ENCODE data around the gene NAV3.
"Not testable (repeated sequence)": the region's sequence is repeated elsewhere in the genome, so short reads cannot be mapped to it uniquely, and the experiment has no call there.

Gene NAV3

DNA sequence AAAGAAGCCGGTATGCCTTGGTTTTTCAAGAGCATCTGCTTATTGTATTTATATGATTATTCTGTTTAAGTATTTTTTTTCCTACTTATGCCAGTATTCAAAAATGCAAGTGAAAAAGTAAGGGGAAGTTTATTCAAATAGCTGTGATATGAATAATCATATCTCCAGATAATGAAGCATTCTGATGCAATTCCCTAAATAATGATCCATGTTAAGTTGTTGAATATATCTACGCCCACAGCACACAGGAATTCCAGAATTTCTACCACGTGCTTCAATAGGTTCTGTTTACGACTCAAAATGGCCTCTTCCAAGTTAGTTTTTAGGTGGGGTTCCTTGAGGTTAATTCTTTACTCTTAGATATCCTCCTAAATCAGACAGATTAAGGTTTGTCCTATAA, 208.3 kb downstream of the NAV3 start:
- no peak for DNase-seq (ENCODE audit: low read depth in 2 of 3, low spot score in 2 of 3)

DNA sequence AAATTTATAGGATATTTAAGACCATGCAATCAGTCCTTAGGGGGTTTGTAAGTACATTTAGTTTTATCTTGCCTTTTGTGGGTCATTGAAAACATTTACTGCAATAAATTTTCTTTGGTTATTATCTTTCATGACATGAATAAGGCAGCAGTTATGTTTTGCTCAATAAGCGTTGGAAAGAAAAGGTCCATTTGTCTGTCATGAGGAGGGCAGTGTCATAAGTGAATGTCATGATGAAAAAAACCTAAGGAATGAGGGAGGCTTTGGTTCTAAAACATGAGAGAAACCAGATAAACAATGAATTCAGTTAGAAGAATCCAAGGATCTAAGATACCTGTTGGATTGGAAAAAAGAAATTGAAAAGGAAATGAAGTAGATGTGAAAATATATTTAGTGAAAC, 209.4 kb downstream of the NAV3 start:
- DNase-seq (ENCODE audit: low read depth in 2 of 3, low spot score in 2 of 3): no peak

DNA sequence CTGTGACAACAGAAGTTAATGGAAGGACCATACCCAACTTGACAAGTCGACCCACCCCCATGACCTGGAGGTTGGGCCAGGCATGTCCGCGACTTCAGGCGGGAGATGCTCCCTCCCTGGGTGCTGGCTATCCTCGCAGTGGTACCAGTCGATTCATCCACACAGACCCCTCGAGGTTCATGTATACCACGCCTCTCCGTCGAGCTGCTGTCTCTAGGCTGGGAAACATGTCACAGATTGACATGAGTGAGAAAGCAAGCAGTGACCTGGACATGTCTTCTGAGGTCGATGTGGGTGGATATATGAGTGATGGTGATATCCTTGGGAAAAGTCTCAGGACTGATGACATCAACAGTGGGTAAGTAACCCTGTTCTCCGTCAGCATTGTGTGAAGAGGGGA, 220.1 kb downstream of the NAV3 start:
- no peak for DNase-seq (ENCODE audit: low read depth in 2 of 3, low spot score in 2 of 3)

DNA sequence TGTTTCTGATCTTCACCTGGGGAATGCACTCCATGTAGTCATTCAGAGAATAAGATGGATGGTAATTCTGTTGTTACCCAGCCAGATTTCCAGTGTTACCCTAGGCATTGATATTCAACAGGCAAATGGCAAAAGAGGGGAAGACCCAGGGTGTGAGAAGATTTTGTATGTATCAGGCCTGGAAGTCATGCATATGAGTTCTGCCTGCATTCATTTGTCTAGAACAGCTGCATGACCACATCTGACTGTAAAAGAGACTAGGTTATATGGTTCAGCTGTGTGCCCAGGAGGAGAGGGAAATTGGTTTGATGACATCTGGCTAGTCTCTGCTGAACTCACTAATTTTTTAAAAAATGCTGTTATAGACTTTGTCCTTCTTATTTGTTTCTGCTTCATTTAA, 224.9 kb downstream of the NAV3 start:
- DNase-seq (ENCODE audit: low read depth in 2 of 3, low spot score in 2 of 3): no peak

DNA sequence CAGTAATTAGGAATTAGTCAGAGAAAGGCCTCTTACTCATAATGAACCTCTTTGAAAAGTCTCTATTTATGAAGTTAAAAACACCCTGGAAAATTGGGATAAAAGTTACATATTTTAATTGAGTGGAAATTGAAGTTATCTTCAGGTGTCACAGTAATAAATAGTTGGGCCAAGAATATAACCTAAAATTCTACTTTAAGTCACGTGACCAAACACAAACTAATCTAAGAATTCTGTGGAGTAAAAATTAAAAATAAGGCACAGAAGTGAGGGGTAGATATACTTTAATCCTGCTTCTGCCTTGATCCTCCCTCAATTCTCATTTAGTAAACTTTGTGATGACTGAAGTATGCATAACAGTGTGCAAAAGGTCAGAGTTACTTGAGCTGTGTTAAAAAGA, 226.4 kb downstream of the NAV3 start:
- no peak for DNase-seq (ENCODE audit: low read depth in 2 of 3, low spot score in 2 of 3)

DNA sequence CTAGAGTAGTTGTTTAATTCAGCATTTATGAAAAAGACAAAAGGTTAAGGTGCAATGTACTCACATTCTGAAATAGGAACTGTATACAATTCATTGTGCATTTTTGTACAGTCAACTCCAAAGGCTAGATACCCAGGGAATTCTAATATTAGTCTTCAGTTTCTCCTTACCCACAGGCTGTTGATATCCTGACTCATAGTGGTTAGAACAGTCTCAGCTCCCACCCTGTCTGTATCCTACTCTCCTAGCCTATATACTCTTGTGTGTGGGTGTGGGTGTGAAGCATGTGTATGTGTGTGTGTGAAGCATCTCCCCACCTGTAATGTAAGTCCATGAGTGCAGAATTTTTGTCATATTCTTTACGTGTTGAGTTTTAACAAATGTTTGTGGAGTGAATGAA, 229.5 kb downstream of the NAV3 start:
- no peak for DNase-seq (ENCODE audit: low read depth in 2 of 3, low spot score in 2 of 3)

DNA sequence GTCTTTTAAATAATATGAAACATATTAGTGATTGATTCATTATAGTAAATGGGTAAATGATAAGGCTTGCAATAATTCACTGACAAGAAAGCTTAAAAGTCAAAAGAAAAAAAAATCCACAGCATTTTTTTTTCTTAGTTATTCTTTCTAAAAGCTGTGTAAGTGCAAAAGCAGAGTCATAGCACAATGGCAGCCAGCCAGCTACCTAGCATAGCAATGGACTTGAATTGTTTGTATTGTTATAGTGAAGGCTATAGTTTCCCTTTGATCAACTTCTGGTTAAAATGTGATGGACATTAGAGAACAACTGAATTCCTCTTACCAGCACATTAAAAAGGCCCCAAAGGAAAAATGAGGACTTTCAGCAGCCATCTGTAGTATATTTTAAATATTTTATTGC, 232.1 kb downstream of the NAV3 start:
- DNase-seq (ENCODE audit: low read depth in 2 of 3, low spot score in 2 of 3): no peak

DNA sequence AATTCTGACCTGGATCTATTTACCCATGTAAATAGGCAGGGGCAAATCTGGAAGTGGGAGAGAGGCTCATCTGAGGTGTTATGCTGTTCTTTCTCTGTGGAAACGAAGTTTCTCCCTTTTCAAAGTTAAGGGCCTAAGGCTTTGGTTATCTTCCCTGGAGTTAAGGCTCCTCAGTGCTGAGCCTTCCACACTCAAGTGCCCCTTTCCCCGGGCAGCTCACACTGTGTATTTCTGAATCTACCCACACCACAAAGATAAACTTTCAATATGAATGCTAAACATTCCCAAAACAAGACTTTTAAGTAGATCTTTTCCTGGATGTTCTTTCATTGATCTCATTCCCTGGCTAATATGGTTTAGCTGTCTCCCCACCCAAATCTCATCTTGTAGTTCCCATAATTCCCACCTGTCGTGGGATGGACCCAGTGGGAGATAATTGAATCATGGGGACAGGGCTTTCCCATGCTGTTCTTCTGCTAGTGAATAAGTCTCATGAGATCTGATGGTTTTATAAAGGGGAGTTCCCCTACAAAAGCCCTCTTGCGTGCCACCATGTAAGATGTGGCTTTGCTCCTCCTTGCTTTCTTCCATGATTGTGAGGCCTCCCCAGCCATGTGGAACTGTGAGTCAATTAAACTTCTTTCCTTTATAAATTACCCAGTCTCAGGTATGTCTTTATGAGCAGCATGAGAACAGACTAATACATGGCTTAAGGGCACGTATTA, 251.1 kb downstream of the NAV3 start:
- DNase-seq (ENCODE audit: low read depth in 2 of 3, low spot score in 2 of 3): no peak

DNA sequence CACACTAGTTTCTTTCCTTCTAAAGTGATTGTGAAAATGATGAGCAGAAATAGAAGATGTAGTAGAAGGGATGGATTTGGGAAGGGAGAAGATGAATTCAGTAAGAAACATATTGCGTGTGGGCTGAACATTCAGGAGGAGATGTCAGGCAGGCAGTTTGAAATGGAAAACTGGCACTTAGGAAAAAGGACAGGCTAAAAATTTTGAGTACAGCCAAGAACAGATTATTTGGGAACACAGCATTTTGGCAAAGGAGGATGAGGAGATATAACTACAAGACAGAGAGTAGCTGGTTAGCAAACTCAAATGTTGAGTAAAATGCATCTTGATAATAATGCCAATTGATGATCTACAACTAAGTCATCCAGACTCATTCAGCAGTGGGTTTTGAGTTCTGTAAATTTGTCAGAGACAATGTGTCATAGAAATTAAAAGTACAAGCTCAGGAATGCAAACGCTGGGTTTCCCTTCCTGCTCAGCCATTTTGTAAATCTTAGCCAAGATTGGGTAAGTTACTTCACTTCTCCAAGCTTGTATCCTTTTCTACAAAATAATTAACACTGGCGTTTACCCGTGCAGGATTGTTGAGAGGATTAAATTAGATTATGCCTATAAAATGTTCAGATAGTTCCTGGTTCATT, 255.0 kb downstream of the NAV3 start:
- DNase-seq (ENCODE audit: low read depth in 2 of 3, low spot score in 2 of 3): no peak

DNA sequence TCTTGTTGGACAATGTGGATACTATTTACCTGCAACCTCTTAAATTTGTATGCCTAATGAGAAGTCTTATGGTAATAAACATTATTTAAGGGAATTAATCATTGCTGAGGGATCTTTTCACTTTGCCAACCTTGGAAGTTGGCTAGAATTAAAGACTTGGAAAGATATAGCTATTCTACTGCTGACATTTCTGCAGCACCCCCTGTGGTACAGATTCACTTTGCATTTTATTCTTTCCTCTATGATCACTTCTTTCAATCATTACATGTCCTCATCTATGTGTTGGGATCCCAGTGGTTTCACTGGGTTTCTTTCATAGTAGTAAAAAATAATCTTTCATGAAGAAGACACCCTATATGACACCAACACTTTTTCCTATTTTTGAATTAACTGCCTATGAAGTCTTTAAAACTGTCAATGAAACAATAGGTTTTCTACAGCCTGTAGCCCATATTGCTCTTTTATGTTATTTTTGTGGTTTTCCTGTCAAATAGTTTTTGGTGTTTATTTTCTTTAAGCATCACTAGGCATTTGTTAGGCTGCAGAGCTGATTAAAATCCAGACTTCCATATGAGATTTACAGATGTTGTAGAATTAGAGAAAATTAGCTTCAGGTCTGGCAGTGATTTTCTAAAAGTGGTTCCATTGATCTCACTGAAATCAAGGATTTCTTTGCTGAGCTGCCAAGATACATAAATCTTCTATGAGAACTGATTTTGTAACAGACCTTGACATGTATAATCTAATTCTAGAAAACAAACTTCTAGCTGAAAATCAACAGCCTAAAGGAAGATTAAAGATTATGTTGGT, 256.1 kb downstream of the NAV3 start:
- no peak for DNase-seq (ENCODE audit: low read depth in 2 of 3, low spot score in 2 of 3)

DNA sequence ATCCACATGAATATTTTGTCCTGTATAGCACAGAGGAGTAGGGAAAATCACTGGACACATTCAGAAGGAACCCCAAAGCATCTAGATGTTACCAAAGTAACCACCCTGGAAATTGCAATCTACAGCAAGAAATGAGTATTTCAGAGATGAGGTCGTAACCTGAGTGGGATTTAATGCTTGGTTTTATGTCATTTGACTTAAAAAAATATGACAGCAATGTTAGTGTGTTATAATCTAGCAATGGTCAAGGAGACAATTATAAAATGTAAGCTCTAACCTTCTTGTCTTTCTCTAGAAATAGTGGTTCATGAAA, 256.6 kb downstream of the NAV3 start:
- DNase-seq (ENCODE audit: low read depth in 2 of 3, low spot score in 2 of 3): no peak

DNA sequence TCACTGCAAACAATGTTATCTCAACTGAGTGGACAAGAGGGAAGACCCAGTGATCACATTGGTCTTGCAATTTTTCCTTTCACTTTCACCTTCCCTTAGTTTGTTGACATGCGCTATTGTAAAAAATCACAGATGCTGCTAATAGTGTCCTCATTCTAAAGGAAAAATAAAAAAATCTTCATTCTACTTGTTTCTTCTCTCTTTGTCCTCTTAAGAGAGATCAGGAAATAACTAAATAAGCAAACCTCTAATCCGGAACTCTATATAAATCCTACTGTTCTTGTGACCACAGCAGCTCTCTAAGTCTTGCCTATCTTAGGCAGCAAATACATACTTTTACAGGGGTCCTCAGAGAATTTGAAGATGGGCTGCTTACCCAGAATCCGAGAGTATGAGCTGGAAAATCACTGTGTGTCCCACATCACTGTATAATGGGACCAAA, 257.7 kb downstream of the NAV3 start:
- no peak for DNase-seq (ENCODE audit: low read depth in 2 of 3, low spot score in 2 of 3)

DNA sequence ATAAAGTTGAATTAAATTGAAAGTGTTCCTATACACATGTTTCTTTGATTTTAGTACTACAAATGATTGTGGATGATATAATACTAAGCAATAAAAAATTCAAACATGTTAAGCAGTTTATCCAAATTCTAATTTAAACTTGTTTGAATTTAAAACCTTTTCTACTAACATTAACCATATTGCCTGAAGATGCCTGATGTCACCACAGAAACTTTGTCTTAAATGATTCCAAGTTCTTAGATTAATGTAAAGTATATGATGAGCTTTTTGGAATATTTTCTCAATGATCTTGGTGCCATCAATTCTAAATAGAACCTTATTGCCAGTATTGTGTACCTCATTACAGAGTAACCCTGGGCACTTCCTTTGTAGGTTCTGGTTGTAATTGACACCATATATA, 259.6 kb downstream of the NAV3 start:
- no peak for DNase-seq (ENCODE audit: low read depth in 2 of 3, low spot score in 2 of 3)

DNA sequence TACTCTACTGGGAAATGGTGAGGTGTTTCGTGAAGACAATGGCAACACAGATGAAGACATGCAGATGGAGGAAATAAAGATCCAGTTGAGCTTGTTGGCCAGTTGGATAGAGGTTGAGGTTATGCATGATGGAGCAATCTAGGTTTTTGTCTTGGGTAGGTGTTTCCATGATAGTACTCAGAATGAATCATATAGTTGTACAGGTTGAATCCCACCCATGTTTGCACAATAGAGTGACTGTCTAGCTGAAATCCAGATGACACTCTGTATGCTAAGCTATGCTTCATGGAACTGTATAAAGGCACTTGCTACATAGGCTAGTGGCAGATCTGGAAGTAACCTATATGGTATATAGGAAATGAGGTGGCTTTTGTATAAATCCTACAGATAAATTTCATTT, 264.9 kb downstream of the NAV3 start:
- DNase-seq (ENCODE audit: low read depth in 2 of 3, low spot score in 2 of 3): no peak

DNA sequence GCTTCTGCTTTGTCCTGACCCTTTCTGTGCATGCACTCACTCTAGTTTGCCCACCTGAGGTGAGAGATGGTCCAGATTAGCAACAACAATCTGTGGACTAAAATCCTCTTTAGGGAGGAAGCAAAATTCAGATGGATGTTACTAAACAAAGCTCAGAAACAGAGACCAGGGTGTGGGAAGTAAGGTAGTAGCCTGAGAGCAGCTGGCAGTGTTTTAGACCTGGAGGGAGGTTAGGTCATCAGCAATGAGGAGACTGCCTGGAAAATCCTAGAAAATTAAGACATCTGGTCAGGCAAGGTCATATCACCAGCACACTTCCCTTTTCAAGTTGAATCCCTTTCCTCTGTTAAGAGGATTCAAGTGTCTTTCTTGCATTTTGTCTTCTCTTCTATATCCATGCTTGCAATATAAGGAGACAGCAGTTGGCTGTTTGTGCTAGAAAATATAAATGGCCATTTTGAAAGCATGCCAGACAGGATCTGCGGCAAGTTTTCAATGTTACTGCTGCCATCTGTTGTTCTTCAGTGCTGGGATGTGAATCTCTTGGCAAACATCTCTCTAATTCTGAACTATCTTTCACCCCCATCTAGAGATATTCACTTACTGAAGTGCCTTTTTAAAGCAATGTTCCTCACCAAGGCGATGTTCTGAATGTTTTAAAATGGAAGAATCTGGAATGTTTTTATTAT, 266.4 kb downstream of the NAV3 start:
- no peak for DNase-seq (ENCODE audit: low read depth in 2 of 3, low spot score in 2 of 3)

DNA sequence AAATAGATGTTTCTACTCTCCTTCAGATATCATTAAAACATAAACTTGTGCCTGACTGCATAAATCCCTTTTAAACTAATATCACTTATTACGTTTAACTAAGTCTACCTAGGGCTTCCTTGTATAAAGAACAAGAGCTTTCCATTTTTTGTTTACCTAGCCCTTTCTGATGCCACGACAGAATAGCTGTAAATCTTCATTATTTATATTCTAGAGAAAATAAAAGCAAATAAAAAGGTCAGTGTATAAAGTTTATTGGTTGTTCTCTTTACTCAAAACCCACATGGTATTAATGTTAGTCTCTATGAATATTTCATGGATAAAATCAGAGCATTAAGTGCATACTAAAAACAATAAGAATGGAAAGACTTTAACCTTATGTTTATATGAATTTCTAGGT, 269.1 kb downstream of the NAV3 start:
- no peak for DNase-seq (ENCODE audit: low read depth in 2 of 3, low spot score in 2 of 3)

DNA sequence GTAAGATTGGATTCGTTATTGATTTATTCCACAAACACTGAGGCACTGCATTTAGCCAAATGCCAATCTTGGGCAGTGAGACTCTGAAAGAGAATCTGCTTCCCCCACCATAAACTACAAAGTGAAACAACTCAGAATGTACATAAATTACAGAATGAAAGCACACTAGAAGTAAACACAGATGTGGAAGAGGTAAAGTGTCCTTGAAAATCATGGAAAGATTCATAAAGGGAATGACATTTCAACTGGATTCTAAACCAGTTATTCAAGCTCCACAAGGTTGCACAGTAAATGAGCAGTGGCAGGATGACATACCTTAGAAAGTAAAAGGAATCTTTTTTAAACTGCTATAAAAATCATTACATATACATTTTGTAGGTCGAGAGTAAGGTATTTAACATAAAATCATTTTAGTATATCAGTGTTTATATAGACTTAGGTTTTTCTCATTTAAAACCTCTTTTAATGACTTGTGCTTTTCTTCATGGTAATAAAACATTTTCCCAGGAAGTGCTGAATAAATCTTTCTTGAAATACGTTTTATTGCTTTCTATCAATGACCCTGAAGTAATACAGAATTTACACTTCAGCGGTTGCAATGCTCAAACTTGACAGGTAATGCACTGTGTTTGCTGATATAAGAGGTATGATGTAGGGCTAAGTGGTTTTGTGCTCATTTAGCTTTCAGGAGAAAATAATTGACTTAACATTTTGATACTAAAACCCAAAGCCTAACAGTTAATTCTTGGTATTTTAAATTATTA, 270.6 kb downstream of the NAV3 start:
- no peak for DNase-seq (ENCODE audit: low read depth in 2 of 3, low spot score in 2 of 3)

DNA sequence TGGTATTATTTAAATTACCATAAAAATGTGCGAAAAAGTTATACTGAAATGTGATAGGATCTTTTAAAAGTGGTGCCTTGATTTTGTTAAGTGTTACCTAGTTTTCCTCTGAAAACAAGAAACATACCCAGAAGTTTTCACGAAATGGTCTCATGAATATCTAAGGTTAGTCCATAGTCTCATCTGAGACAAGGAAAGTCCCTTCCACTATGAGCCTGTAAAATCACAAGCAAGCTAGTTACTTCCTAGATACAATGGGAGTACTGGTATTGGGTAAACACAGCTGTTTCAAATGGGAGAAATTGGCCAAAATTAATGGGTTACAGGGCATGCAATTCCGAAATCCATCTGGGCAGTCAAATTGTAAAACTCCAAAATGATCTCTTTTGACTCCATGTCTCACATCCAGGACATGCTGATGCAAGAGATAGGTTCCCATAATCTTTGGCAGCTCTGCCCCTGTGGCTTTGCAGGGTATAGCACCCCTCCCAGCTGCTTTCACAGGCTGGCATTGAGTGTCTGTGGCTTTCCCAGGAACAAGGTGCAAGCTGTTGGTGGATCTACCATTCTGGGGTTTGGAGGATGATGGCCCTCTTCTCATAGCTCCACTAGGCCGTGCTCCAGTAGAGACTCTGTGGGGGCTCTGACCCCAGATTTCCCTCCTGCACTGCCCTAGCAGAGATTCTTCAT, 271.4 kb downstream of the NAV3 start:
- DNase-seq (ENCODE audit: low read depth in 2 of 3, low spot score in 2 of 3): no peak

DNA sequence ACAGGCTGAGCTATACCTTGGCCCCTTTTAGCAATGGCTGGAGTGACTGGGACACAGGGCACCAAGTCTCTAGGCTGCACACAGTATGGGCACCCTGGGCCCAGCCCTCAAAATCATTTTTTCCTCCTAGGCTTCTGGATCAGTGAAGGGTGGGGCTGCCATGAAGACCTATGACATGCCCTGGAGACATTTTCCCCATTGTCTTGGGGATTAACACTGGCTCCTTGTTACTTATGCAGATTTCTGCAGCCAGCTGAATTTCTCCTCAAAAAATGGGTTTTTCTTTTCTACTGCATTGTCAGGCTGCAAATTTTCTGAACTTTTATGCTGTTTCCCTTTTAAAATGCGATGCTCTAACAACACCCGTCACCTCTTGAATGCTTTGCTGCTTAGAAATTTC, 272.1 kb downstream of the NAV3 start:
- DNase-seq (ENCODE audit: low read depth in 2 of 3, low spot score in 2 of 3): not testable (repeated sequence)

DNA sequence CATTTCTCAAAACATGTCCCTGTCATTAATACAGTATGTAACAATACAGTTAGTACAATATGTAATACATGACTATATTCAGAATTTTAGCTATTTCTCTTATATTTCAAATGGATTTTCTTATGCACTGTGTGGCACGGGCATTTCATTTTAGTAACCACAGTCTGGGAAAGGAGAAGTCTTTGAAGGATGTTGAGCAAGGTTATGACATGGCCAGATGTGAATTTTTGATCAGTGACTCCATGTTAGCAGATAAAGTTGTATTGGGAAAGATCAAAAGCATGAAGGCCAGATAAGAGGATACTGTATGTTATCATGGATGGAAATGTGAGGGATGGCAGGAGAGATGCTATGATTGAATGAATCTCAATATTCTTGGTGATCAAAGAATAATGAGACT, 285.2 kb downstream of the NAV3 start:
- DNase-seq (ENCODE audit: low read depth in 2 of 3, low spot score in 2 of 3): no peak

DNA sequence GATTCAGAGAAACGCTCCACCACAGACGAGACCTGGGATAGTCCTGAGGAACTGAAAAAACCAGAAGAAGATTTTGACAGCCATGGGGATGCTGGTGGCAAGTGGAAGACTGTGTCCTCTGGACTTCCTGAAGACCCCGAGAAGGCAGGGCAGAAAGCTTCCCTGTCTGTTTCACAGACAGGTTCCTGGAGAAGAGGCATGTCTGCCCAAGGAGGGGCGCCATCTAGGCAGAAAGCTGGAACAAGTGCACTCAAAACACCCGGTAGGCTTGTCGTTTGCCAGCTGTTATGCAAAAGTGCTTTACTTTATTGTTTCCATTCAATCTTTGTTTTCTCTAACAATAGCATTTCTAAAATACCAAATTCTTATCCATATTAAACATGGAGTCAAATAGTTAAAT, 287.3 kb downstream of the NAV3 start:
- DNase-seq (ENCODE audit: low read depth in 2 of 3, low spot score in 2 of 3): no peak

Measured in activated CD8-positive, alpha-beta memory T cell treated with anti-CD3 and anti-CD28 coated beads for 48 hours (primary cell).